NCI-H1105 treated with DMSO at 0.1 percent for 48 hours (cell line): ENCODE results near the gene RAB7A.
"Not testable (repeated sequence)": the region's sequence is repeated elsewhere in the genome, so short reads cannot be mapped to it uniquely, and the experiment has no call there.

Experiments
- DNase-seq: peaks from one replicate; lab custom pipeline; 2025; lab: John Stamatoyannopoulos, UW

Gene RAB7A

GRCh38 chr3:128820252-128820839 lies 94.4 kb downstream of the RAB7A start:
- DNase-seq = no peak

- DNase-seq = no peak
These were observed 97.0 kb downstream of the RAB7A start for GRCh38 chr3:128823008-128823407.

GRCh38 chr3:128823631-128824030 lies 97.6 kb downstream of the RAB7A start:
- DNase-seq = no peak

- no peak for DNase-seq
These were observed 98.3 kb downstream of the RAB7A start for GRCh38 chr3:128824132-128824850.

- DNase-seq = no peak
These were observed 99.2 kb downstream of the RAB7A start for GRCh38 chr3:128825117-128825725.

GRCh38 chr3:128829087-128829486 lies 103.1 kb downstream of the RAB7A start:
- DNase-seq = not testable (repeated sequence)

GRCh38 chr3:128829925-128830625 lies 104.1 kb downstream of the RAB7A start:
- not testable (repeated sequence) for DNase-seq

- DNase-seq = not testable (repeated sequence)
These were observed 104.8 kb downstream of the RAB7A start for GRCh38 chr3:128830762-128831161.

- not testable (repeated sequence) for DNase-seq
These were observed 107.0 kb downstream of the RAB7A start for GRCh38 chr3:128832979-128833378.

GRCh38 chr3:128835096-128835495 lies 109.1 kb downstream of the RAB7A start:
- no peak for DNase-seq

GRCh38 chr3:128841926-128842920 lies 116.2 kb downstream of the RAB7A start:
- no peak for DNase-seq

GRCh38 chr3:128844502-128844901 lies 118.5 kb downstream of the RAB7A start:
- no peak for DNase-seq

GRCh38 chr3:128845119-128845777 lies 119.3 kb downstream of the RAB7A start:
- no peak for DNase-seq

GRCh38 chr3:128845778-128846485 lies 119.9 kb downstream of the RAB7A start:
- DNase-seq = peak; percentile 74

GRCh38 chr3:128846486-128846891 lies 120.5 kb downstream of the RAB7A start:
- DNase-seq = no peak

GRCh38 chr3:128847666-128848370 lies 121.8 kb downstream of the RAB7A start:
- DNase-seq = no peak

GRCh38 chr3:128848936-128849335 lies 123.0 kb downstream of the RAB7A start:
- DNase-seq = no peak

GRCh38 chr3:128849911-128850455 lies 124.0 kb downstream of the RAB7A start:
- DNase-seq = no peak

- DNase-seq = no peak
These were observed 124.6 kb downstream of the RAB7A start for GRCh38 chr3:128850544-128850943.
